Hepatocyte (in vitro differentiated cells): Measurements from ENCODE around the gene ATP8B4.

Experiments
- CTCF ChIP-seq: fragments of 200-600 bp; sonication (generic); IDR thresholded peaks from 2 replicates; pipeline ENCODE4 v1.5.1; 2016; ENCODE audit warnings: antibody characterized with exemption, mild to moderate bottlenecking; ENCODE audit not compliant: poor library complexity
- EZH2 ChIP-seq: fragments of 200-600 bp; sonication (generic); IDR thresholded peaks from 2 replicates; pipeline ENCODE4 v1.6.1; 2016; ENCODE audit warnings: antibody characterized with exemption, mild to moderate bottlenecking, borderline replicate concordance
- EZH2phosphoT487 ChIP-seq: fragments of 200-600 bp; sonication (generic); IDR thresholded peaks from one replicate; pipeline ENCODE4 v1.6.1; 2018; ENCODE audit warnings: antibody characterized with exemption, mild to moderate bottlenecking, low read depth, moderate library complexity; ENCODE audit not compliant: unreplicated experiment, severe bottlenecking

DNA sequence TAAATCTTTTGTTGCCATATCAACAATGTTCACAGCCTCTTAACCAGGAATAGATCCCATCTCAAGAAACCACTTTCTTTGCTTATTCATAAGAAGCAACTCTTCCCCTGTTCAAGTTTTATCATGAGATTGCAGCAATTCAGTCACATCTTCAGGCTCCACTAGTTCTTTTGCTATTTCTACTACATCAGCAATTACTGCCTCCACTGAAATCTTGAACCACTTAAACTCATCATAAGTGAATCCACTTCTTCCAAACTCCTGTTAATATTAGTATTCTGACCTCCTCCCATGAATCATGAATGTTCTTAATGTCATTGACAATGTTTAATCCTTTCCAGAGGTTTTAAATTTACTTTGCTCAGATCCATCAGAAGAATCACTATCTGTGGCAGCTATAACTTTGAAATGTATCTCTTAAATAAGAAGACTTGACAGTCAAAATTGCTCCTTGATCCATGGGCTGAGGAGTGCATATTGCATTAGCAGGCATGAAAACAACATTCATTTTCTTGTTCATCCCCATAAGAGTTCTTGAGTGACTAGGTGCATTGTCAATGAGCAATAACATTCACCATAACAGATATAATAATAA is 292.3 kb downstream of the ATP8B4 start:
- no peak for TF ChIP-seq CTCF
- TF ChIP-seq EZH2phosphoT487: no peak
- no peak for TF ChIP-seq EZH2
